Mesendoderm (in vitro differentiated cells): ENCODE measurements around the gene MAGEB4. TPM values are rescaled to one million over a fixed set of nuclear protein-coding genes. Genes with fewer than 3 reads are reported as not detected.
A peak's percentile ranks its signal among the peaks of the same experiment; 100 is the strongest.
"Not testable (repeated sequence)": the region's sequence is repeated elsewhere in the genome, so short reads cannot be mapped to it uniquely, and the experiment has no call there.

ENCODE experiments used
- DNase-seq: peaks from one replicate; pipeline ENCODE4 v3.0.0; 2013
- H2AK5ac ChIP-seq: 2 replicates; pipeline ENCODE4 v1.6.1; 2013; ENCODE audit warnings: low read length, inconsistent platforms
- H2BK120ac ChIP-seq: 2 replicates; pipeline ENCODE4 v1.6.1; 2013; ENCODE audit warnings: low read depth, mild to moderate bottlenecking, low read length, moderate library complexity, mixed read lengths
- H2BK15ac ChIP-seq: replicated peaks from 2 replicates; pipeline ENCODE4 v1.6.1; 2013; ENCODE audit warnings: low read depth, mild to moderate bottlenecking, moderate library complexity
- H2BK5ac ChIP-seq: 2 replicates; pipeline ENCODE4 v1.6.1; 2013; ENCODE audit warnings: low read length, inconsistent platforms
- H3K18ac ChIP-seq: 2 replicates; pipeline ENCODE4 v1.6.1; 2013; ENCODE audit warnings: mild to moderate bottlenecking, low read length, mixed read lengths
- H3K23ac ChIP-seq: one replicate; pipeline ENCODE4 v1.6.1; 2013; ENCODE audit warnings: low read length
- H3K27ac ChIP-seq: 2 replicates; pipeline ENCODE4 v1.5.1; 2013; ENCODE audit warnings: low read depth, mild to moderate bottlenecking, inconsistent platforms, low read length, moderate library complexity
- H3K27me3 ChIP-seq: 2 replicates; pipeline ENCODE4 v1.6.1; 2013; ENCODE audit warnings: low read length, control low read depth, mild to moderate bottlenecking, inconsistent platforms; ENCODE audit not compliant: insufficient read depth, poor library complexity
- H3K36me3 ChIP-seq: 2 replicates; pipeline ENCODE4 v1.6.1; 2013; ENCODE audit warnings: low read length, inconsistent platforms; ENCODE audit not compliant: control insufficient read depth, insufficient read depth
- H3K4ac ChIP-seq: one replicate; pipeline ENCODE4 v1.6.1; 2013; ENCODE audit warnings: low read depth, mild to moderate bottlenecking, low read length, moderate library complexity
- H3K4me1 ChIP-seq: 2 replicates; pipeline ENCODE4 v1.6.1; 2013; ENCODE audit warnings: low read depth, low read length, inconsistent platforms; ENCODE audit not compliant: control insufficient read depth
- H3K4me2 ChIP-seq: 2 replicates; pipeline ENCODE4 v1.6.1; 2013; ENCODE audit warnings: low read length
- H3K4me3 ChIP-seq: 2 replicates; pipeline ENCODE4 v1.5.1; 2013; ENCODE audit warnings: mild to moderate bottlenecking, low read length
- H3K56ac ChIP-seq: one replicate; pipeline ENCODE4 v1.6.1; 2013; ENCODE audit warnings: low read length
- H3K79me1 ChIP-seq: 2 replicates; pipeline ENCODE4 v1.6.1; 2013; ENCODE audit warnings: low read length, inconsistent platforms
- H3K79me2 ChIP-seq: 2 replicates; pipeline ENCODE4 v1.6.1; 2013; ENCODE audit warnings: mild to moderate bottlenecking, low read length; ENCODE audit not compliant: control insufficient read depth, insufficient read depth
- H3K9ac ChIP-seq: 2 replicates; pipeline ENCODE4 v1.6.1; 2013; ENCODE audit warnings: low read length, inconsistent platforms
- H4K5ac ChIP-seq: one replicate; pipeline ENCODE4 v1.6.1; 2013; ENCODE audit warnings: low read length
- H4K8ac ChIP-seq: one replicate; pipeline ENCODE4 v1.6.1; 2013; ENCODE audit warnings: low read depth, mild to moderate bottlenecking, control low read depth, low read length, moderate library complexity
- WGBS: extraction: QIAGEN DNeasy Blood & Tissue Kit; methylation state at CpG from one replicate; pipeline ENCODE4 v1.1.7; 2013; ENCODE audit warnings: low lambda C conversion rate, missing lambda C conversion rate; ENCODE audit not compliant: insufficient coverage; ENCODE audit errors: extremely low coverage; 5-methylcytosine and 5-hydroxymethylcytosine counted together
- polyA plus RNA-seq, 2 experiments: library from polyadenylated mRNA; stranded (reverse); fragments of 200-250 nt; gene quantifications; one replicate each; pipeline ENCODE4 v1.2.3, GENCODE V29; 2013

MAGEB4 gene, protein sequence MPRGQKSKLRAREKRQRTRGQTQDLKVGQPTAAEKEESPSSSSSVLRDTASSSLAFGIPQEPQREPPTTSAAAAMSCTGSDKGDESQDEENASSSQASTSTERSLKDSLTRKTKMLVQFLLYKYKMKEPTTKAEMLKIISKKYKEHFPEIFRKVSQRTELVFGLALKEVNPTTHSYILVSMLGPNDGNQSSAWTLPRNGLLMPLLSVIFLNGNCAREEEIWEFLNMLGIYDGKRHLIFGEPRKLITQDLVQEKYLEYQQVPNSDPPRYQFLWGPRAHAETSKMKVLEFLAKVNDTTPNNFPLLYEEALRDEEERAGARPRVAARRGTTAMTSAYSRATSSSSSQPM
- 0.06 TPM for polyA plus RNA-seq (2013, experiment 1 of 2)
- 0.03 TPM for polyA plus RNA-seq (2013, experiment 2 of 2)

GRCh38 chrX:30241724-30242415, at the start of gene MAGEB4:
MAGEB4 (plus strand) TSS chrX:30242000; CDS start chrX:30242136, 136 bp downstream.
- H3K9ac ChIP-seq, result no peak within 1 kb of the TSS
- no peaks in the 10 kb centered on the region for H3K79me2 ChIP-seq
- H3K4me2 ChIP-seq, result no peak within 1 kb of the TSS
- H4K8ac ChIP-seq, result no peak within 1 kb of the TSS
- DNase-seq, result peak; percentile 49
- H3K36me3 ChIP-seq, result no peaks in the 10 kb centered on the region
- no peak within 1 kb of the TSS for H3K23ac ChIP-seq
- WGBS, result no CpG with 5 or more reads among the region's 10 CpGs
- no peak within 1 kb of the TSS for H3K27ac ChIP-seq
- no peak within 1 kb of the TSS for H2BK15ac ChIP-seq
- H2AK5ac ChIP-seq, result no peak within 1 kb of the TSS
- no peak within 1 kb of the TSS for H2BK120ac ChIP-seq
- no peak within 1 kb of the TSS for H3K56ac ChIP-seq
- H3K4ac ChIP-seq, result no peak within 1 kb of the TSS
- no peaks in the 10 kb centered on the region for H3K27me3 ChIP-seq
- H3K4me1 ChIP-seq, result no peaks in the 10 kb centered on the region
- H4K5ac ChIP-seq, result no peak within 1 kb of the TSS
- H3K79me1 ChIP-seq, result no peaks in the 10 kb centered on the region
- H3K18ac ChIP-seq, result no peak within 1 kb of the TSS
- H2BK5ac ChIP-seq, result no peak within 1 kb of the TSS
- H3K4me3 ChIP-seq, result no peak within 1 kb of the TSS

DNA sequence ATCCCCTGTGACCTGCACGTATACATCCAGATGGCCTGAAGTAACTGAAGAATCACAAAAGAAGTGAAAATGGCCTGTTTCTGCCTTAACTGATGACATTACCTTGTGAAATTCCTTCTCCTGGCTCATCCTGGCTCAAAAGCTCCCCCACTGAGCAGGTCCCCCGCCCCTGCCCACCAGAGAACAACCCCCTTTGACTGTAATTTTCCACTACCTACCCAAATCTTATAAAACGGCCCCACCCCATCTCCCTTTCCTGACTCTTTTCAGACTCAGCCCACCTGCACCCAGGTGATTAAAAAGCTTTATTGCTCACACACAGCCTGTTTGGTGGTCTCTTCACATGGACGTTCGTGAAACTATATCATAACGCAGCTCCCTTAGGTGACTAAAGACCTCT, 47.9 kb upstream of the MAGEB4 start:
- WGBS, result no CpG with 5 or more reads among the region's 6 CpGs
- H3K4me1 ChIP-seq, H4K8ac ChIP-seq, H3K27me3 ChIP-seq, H3K4me2 ChIP-seq, H2BK5ac ChIP-seq, H3K36me3 ChIP-seq, H3K27ac ChIP-seq, H3K56ac ChIP-seq, H3K4ac ChIP-seq, H3K79me2 ChIP-seq, H2AK5ac ChIP-seq, H4K5ac ChIP-seq, H3K23ac ChIP-seq, H3K79me1 ChIP-seq, H2BK15ac ChIP-seq, H2BK120ac ChIP-seq, H3K9ac ChIP-seq, H3K4me3 ChIP-seq, H3K18ac ChIP-seq: not testable (repeated sequence)
- peak; percentile 63 for DNase-seq

DNA sequence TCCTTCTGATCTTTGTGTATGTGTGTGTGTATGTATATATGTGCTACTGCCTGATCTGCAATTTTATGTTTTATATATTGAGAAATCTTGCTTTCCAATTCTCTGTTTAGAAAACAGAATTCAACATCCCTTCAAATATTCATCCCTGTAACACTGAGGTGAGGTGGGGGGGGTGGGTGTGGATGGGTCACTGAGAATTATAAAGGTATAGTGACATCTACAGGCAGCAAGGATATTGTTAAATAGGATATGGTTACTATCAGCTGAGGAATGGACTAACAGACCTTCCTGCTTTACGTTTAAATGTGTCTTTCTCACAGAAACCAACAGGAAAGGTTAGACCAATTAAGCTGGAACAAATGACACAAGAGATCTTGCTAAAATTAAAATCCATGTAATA, 45.5 kb upstream of the MAGEB4 start:
- Histone ChIP-seq H4K8ac (no peak overlapping the region), H3K79me2 (no peaks in the 10 kb centered on the region), H3K79me1 (no peaks in the 10 kb centered on the region), H3K4me1 (no peaks in the 10 kb centered on the region), H3K9ac (no peak overlapping the region), H2AK5ac (no peak overlapping the region), H3K4me2 (no peak overlapping the region), H3K18ac (no peak overlapping the region), H2BK15ac (no peak overlapping the region), H3K36me3 (no peaks in the 10 kb centered on the region), H3K4me3 (no peak overlapping the region), H3K27ac (no peak overlapping the region), H2BK5ac (no peak overlapping the region), H3K4ac (no peak overlapping the region), H4K5ac (no peak overlapping the region), H3K23ac (no peak overlapping the region), H2BK120ac (no peak overlapping the region), H3K56ac (no peak overlapping the region), H3K27me3 (no peaks in the 10 kb centered on the region)
- DNase-seq, result peak; percentile 66
- no CpG with 5 or more reads among the region's 1 CpG for WGBS

DNA sequence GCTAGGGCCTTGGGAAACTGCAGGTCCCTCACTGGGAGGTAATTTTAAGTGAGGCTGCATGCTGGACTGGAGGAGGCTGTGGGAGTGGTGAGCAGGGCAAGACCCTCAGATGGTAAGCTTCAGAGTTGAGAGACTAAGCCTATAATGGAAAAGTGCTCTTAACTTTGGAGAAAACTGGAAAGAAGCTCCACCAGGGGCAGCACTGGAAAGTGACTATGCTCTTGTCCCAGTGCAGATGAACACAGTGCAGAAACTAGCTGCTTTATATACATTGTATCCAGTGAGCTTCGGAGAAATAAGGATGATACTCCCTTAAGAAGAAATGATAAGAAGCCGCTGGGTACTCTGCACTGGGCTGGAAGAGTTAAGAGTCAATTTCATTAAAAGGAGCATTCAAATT, 29.6 kb upstream of the MAGEB4 start:
- no peaks in the 10 kb centered on the region for H3K4me1 ChIP-seq
- no peak overlapping the region for H2BK120ac ChIP-seq
- no peaks in the 10 kb centered on the region for H3K36me3 ChIP-seq
- H2BK15ac ChIP-seq, result no peak overlapping the region
- H3K4ac ChIP-seq, result no peak overlapping the region
- no peaks in the 10 kb centered on the region for H3K79me2 ChIP-seq
- no peak overlapping the region for H4K8ac ChIP-seq
- H3K4me3 ChIP-seq, result no peak overlapping the region
- H3K27ac ChIP-seq, result no peak overlapping the region
- H3K4me2 ChIP-seq, result no peak overlapping the region
- no peak overlapping the region for H3K9ac ChIP-seq
- peak overlapping the region; percentile 84 for H3K18ac ChIP-seq
- H3K56ac ChIP-seq, result peak overlapping the region; percentile 49
- H3K27me3 ChIP-seq, result no peaks in the 10 kb centered on the region
- DNase-seq, result peak; percentile 24
- no peak overlapping the region for H4K5ac ChIP-seq
- H2BK5ac ChIP-seq, result no peak overlapping the region
- H3K23ac ChIP-seq, result no peak overlapping the region
- WGBS, result no CpG with 5 or more reads among the region's 2 CpGs
- no peak overlapping the region for H2AK5ac ChIP-seq
- H3K79me1 ChIP-seq, result no peaks in the 10 kb centered on the region

DNA sequence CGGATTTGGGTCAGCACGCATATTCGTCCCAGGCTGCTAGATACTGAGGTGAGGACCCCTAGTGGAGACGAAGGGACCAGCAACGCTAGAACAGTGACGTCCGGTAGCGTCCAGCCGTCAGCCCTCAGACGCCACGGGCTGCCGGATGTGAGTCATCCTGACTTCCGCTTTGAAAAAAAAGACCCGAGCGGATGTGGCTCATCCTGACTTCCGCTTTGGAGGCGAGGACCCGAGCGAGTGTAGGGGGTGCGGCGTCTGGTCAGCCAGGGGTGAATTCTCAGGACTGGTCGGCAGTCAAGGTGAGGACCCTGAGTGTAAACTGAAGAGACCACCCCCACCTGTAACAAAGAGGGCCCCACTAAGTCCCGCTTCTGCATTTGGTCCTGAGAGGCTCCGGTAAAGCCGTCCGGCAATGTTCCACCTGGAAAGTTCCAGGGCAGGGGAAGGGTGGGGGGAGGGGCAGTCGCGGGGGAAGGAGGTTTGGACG, 26.4 kb upstream of the MAGEB4 start, which contains the start of gene MAGEB2:
Gene MAGEB2 (plus strand): TSS at position 207 of the 487 bp plus-strand sequence. CDS start 3,018 bp downstream, outside the sequence.
- Histone ChIP-seq H2BK15ac (no peak within 1 kb of the TSS), H3K36me3 (no peaks in the 10 kb centered on the region), H2BK5ac (no peak within 1 kb of the TSS), H2BK120ac (peak within 1 kb of the TSS; percentile 62), H3K4me1 (no peaks in the 10 kb centered on the region), H3K23ac (no peak within 1 kb of the TSS), H3K56ac (no peak within 1 kb of the TSS), H3K27me3 (no peaks in the 10 kb centered on the region), H3K4ac (peak within 1 kb of the TSS; percentile 60), H3K4me3 (no peak within 1 kb of the TSS), H2AK5ac (no peak within 1 kb of the TSS), H3K18ac (no peak within 1 kb of the TSS), H3K27ac (no peak within 1 kb of the TSS), H4K8ac (no peak within 1 kb of the TSS), H3K4me2 (no peak within 1 kb of the TSS), H4K5ac (no peak within 1 kb of the TSS), H3K9ac (no peak within 1 kb of the TSS), H3K79me2 (no peaks in the 10 kb centered on the region), H3K79me1 (no peaks in the 10 kb centered on the region)
- WGBS, result no CpG with 5 or more reads among the region's 29 CpGs
- no peak for DNase-seq
